HG03159 (cell line): ENCODE data around the gene PIP4K2B.
"Not testable (repeated sequence)": the region's sequence is repeated elsewhere in the genome, so short reads cannot be mapped to it uniquely, and the experiment has no call there.

ENCODE experiments used
- ATAC-seq: cut with Tn5 transposase; IDR thresholded peaks from one replicate; pipeline ENCODE4 v1.9.1; 2021; ENCODE audit warnings: mild to moderate bottlenecking, moderate library complexity; ENCODE audit not compliant: unreplicated experiment

PIP4K2B gene

DNA sequence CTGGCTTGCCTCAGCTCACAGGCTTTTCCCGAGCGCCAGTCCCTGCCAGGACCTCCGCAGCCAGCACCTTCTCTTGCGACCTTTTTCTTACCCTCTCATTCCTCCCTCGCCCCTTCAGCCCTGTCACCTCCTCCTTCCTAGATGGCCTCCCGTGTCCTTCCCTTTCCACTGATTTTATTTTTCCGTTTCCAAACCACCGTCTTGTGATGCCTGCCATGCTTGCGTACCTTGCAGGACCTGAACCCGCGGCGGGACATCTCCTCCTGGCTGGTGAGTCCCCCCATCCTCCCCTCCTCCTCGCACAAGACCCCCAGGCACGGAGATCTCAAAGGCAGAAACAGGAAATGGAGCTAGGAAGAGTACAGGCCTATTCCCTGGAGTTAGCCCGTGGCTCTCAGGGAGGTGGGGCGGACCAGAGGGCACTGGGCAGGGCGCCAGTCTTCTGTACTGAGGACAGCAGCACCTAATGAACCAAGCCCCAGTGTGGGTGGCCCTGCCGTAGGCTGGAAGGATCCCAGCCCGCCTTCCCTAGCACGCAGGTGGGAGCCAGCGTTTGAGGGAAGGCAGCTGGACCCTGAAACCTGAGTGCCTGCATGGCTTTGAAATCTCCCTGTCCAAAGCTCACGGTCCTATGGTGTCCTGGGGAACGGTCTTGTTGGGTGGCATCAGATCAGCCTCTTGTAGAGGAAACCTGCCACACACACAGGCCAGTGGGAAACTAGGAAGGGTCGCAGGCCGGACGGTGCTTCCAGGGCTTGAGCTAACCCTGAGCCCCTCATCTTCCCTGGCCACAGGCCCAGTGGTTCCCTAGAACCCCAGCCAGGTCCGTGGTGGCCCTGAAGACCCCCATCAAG, 68.6 kb downstream of the PIP4K2B start:
- ATAC-seq = no peak

GRCh38 chr17:38729886-38730525, 69.3 kb downstream of the PIP4K2B start, which contains the start of gene CISD3:
Gene CISD3, plus strand, starts transcription at chr17:38730341. Its CDS starts 18 bp downstream, at chr17:38730359.
- ATAC-seq = peak; percentile 76

- ATAC-seq = no peak
Measured at GRCh38 chr17:38729368-38729885, 69.9 kb downstream of the PIP4K2B start.

DNA sequence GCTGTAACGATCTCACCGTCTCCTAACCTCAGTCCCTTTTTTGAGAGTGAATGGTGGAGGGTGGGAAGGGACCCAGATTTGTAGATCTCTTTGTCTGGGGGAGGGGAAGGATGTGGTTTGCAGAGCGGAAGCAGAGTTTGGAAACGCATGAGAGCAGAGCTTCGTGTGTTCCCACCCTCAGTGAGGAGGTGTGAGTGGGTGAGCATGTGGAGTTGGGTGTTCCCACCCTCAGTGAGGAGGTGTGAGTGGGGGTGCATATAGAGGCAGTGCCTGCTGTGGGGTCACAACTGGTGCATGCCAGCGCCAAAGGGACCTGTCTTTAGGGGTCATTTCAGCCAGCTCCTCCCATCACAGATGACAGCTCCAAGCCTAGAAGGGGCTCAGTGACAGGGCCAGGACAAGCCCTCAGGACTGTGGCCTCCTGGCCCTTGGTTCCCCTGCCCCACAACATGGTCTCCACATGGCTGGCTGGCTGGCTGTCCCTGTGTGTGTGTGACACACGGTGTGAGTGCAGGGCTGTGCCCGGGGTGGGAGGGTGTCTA, 71.0 kb downstream of the PIP4K2B start:
- no peak for ATAC-seq

DNA sequence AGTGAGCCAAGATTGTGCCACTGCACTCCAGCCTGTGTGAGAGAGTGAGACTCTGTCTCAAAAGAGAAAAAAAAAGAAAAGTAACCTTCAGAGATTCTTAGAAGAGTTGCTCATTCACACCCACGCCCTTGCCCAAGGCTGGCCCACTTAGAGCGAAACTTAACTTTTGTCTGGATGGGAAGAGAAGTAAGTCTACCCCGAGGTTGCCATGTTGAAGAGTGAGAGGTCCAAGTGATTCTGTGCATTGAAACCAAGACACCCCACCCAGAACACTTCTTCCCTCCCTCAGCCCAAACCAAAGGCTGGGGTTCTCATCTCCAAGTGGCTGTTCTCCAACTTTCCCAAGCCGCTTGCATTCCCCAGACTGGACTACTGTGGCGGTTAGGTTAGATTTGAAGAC, 71.6 kb downstream of the PIP4K2B start:
- ATAC-seq = no peak

GRCh38 chr17:38726145-38726544, 73.2 kb downstream of the PIP4K2B start:
- not testable (repeated sequence) for ATAC-seq

- no peak for ATAC-seq
Measured at GRCh38 chr17:38725066-38725465, 74.3 kb downstream of the PIP4K2B start.

DNA sequence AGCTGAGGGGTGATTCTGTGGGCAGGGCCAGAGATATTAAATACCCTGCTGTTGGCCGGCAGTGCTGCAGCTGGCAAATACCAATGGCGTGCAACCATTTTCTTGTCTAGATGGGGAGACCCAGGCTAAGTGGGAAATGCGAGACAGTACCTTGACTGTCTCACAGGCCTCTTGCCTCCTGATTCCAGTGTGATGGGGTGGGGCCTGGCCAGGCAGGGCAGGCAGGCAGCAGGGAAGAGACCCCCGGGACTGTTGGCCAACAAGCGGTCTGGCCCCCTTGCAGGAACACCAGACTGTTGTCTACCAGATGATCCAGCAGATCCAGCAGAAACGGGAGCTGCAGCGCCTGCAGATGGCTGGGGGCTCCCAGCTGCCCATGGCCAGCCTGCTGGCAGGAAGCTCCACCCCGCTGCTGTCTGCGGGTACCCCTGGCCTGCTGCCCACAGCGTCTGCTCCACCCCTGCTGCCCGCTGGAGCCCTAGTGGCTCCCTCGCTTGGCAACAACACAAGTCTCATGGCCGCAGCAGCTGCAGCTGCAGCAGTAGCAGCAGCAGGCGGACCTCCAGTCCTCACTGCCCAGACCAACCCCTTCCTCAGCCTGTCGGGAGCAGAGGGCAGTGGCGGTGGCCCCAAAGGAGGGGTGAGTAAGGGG, 74.9 kb downstream of the PIP4K2B start:
- no peak for ATAC-seq

DNA sequence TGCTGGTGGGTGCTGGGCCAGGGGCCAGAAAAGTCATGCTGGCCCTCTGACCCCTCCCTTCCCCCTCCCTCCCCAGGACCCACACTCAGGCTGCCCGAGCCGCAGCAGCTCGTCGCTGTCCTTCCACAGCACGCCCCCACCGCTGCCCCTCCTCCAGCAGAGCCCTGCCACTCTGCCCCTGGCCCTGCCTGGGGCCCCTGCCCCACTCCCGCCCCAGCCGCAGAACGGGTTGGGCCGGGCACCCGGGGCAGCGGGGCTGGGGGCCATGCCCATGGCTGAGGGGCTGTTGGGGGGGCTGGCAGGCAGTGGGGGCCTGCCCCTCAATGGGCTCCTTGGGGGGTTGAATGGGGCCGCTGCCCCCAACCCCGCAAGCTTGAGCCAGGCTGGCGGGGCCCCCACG, 77.6 kb downstream of the PIP4K2B start:
- no peak for ATAC-seq

- ATAC-seq = no peak
Measured at GRCh38 chr17:38720941-38721340, 78.4 kb downstream of the PIP4K2B start.

- no peak for ATAC-seq
Measured at GRCh38 chr17:38719943-38720641, 79.3 kb downstream of the PIP4K2B start.

GRCh38 chr17:38719289-38719942, 79.9 kb downstream of the PIP4K2B start:
- ATAC-seq = no peak

DNA sequence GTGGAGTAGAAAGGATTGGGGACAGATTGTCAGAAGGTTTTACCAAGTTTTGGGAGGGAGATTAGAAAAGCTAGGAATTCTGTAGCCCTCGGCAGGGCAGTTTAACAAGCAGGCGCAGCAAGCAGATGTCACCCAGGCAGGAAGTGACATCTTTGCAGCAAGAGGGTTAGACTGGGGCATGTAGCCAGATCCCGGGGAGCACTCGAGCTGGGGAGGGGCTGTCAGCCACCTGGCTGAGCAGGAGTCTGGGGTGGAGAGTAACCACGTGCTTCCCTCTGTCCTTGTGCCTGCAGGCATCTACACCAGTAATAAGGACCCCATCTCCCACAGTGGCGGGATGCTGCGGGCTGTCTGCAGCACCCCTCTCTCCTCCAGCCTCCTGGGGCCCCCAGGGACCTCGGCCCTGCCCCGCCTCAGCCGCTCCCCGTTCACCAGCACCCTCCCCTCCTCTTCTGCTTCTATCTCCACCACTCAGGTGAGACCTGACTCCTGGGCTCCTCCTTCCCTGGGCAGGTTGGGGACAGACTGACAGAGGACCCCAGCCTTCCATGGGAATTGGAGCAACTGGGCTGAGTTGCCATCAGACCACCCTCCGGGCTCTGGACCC, 82.1 kb downstream of the PIP4K2B start:
- no peak for ATAC-seq

DNA sequence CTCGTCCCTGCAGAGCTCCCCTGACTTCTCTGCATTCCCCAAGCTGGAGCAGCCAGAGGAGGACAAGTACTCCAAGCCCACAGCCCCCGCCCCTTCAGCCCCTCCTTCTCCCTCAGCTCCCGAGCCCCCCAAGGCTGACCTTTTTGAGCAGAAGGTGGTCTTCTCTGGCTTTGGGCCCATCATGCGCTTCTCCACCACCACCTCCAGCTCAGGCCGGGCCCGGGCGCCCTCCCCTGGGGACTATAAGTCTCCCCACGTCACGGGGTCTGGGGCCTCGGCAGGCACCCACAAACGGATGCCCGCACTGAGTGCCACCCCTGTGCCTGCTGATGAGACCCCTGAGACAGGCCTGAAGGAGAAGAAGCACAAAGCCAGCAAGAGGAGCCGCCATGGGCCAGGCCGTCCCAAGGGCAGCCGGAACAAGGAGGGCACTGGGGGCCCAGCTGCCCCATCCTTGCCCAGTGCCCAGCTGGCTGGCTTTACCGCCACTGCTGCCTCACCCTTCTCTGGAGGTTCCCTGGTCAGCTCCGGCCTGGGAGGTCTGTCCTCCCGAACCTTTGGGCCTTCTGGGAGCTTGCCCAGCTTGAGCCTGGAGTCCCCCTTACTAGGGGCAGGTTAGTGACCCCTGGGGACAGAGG, 82.9 kb downstream of the PIP4K2B start:
- ATAC-seq = no peak
